ENCODE data around the gene CDC20.

Gene CDC20

GRCh38 chr1:43344267-43344850 is 14.4 kb upstream of the CDC20 start:
- H3K79me2 ChIP-seq (ENCODE audit: control insufficient read depth, insufficient read depth, low read length), result no peaks in the 10 kb centered on the region
- H4K8ac ChIP-seq (ENCODE audit: low read depth, low read length), result no peak overlapping the region
- no peak overlapping the region for H3K4me2 ChIP-seq (ENCODE audit: low read length)
- no peaks in the 10 kb centered on the region for H3K36me3 ChIP-seq (ENCODE audit: control insufficient read depth, insufficient read depth, low read length)
- H3K4me1 ChIP-seq (ENCODE audit: control insufficient read depth, low read depth, low read length), result peaks cover 5% of the 10 kb centered on the region
- no peaks in the 10 kb centered on the region for H3K79me1 ChIP-seq (ENCODE audit: low read length)
- peak; percentile 52 for DNase-seq
- no peak overlapping the region for H3K9ac ChIP-seq (ENCODE audit: low read length)
- no peak overlapping the region for H2BK120ac ChIP-seq (ENCODE audit: low read depth, low read length)
- H3K27ac ChIP-seq (ENCODE audit: low read depth, low read length), result no peak overlapping the region
- no peak overlapping the region for H4K5ac ChIP-seq (ENCODE audit: low read length)
- H3K23ac ChIP-seq (ENCODE audit: low read length), result no peak overlapping the region
- no CpG with 5 or more reads among the region's 4 CpGs for whole genome bisulfite sequencing (ENCODE audit: extremely low coverage, insufficient coverage, low lambda C conversion rate)
- H2AK5ac ChIP-seq (ENCODE audit: low read length), result no peak overlapping the region
- no peak overlapping the region for H3K18ac ChIP-seq (ENCODE audit: low read length)
- H2BK15ac ChIP-seq (replicated peaks; ENCODE audit: low read depth), result no peak overlapping the region
- H3K4ac ChIP-seq (ENCODE audit: low read depth, low read length), result no peak overlapping the region
- H3K4me3 ChIP-seq (ENCODE audit: low read length), result no peak overlapping the region
- H3K56ac ChIP-seq (ENCODE audit: low read length), result no peak overlapping the region
- H2BK5ac ChIP-seq (ENCODE audit: low read length), result no peak overlapping the region
- no peaks in the 10 kb centered on the region for H3K27me3 ChIP-seq (ENCODE audit: insufficient read depth, low read length, poor library complexity)

DNA sequence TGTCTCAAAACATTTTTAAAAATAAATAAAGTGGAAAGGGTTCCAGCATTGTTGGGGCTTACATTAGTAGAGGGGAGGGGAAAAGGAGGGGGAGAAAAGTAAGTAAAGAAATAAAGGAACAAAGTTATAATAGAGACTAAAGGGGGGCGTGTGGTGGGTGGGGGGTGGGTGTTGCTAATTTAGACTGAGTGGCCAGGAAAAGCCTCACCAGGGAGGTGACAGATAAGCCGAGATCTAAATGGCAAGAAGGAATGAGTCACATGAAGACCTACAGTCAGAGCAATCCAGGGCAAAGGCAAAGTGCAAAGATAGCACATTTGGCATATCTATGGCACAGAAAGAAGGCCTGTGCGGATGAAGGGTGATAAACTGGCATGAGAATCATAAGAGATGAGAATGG is 13.7 kb upstream of the CDC20 start:
- Histone ChIP-seq H3K4ac (ENCODE audit: low read depth, low read length) (no peak overlapping the region), H4K8ac (ENCODE audit: low read depth, low read length) (no peak overlapping the region), H4K5ac (ENCODE audit: low read length) (no peak overlapping the region), H2BK120ac (ENCODE audit: low read depth, low read length) (no peak overlapping the region), H2BK5ac (ENCODE audit: low read length) (no peak overlapping the region), H3K56ac (ENCODE audit: low read length) (no peak overlapping the region), H3K23ac (ENCODE audit: low read length) (no peak overlapping the region), H3K79me2 (ENCODE audit: control insufficient read depth, insufficient read depth, low read length) (no peaks in the 10 kb centered on the region), H3K27ac (ENCODE audit: low read depth, low read length) (no peak overlapping the region), H2AK5ac (ENCODE audit: low read length) (no peak overlapping the region), H3K4me2 (ENCODE audit: low read length) (no peak overlapping the region), H3K18ac (ENCODE audit: low read length) (no peak overlapping the region), H3K9ac (ENCODE audit: low read length) (no peak overlapping the region), H3K36me3 (ENCODE audit: control insufficient read depth, insufficient read depth, low read length) (no peaks in the 10 kb centered on the region), H3K4me3 (ENCODE audit: low read length) (no peak overlapping the region), H3K79me1 (ENCODE audit: low read length) (no peaks in the 10 kb centered on the region), H3K4me1 (ENCODE audit: control insufficient read depth, low read depth, low read length) (peaks cover 7% of the 10 kb centered on the region), H3K27me3 (ENCODE audit: insufficient read depth, low read length, poor library complexity) (no peaks in the 10 kb centered on the region), H2BK15ac (replicated peaks; ENCODE audit: low read depth) (no peak overlapping the region)
- peak; percentile 48 for DNase-seq
- no CpG with 5 or more reads among the region's 3 CpGs for WGBS (ENCODE audit: extremely low coverage, insufficient coverage, low lambda C conversion rate)

- H4K5ac ChIP-seq (ENCODE audit: low read length), result no peak overlapping the region
- H3K27ac ChIP-seq (ENCODE audit: low read depth, low read length), result no peak overlapping the region
- no peak overlapping the region for H3K9ac ChIP-seq (ENCODE audit: low read length)
- H3K4ac ChIP-seq (ENCODE audit: low read depth, low read length), result no peak overlapping the region
- H3K4me3 ChIP-seq (ENCODE audit: low read length), result no peak overlapping the region
- H2BK15ac ChIP-seq (replicated peaks; ENCODE audit: low read depth), result no peak overlapping the region
- H3K23ac ChIP-seq (ENCODE audit: low read length), result no peak overlapping the region
- no peak overlapping the region for H3K4me2 ChIP-seq (ENCODE audit: low read length)
- H3K79me1 ChIP-seq (ENCODE audit: low read length), result no peaks in the 10 kb centered on the region
- H3K27me3 ChIP-seq (ENCODE audit: insufficient read depth, low read length, poor library complexity), result no peaks in the 10 kb centered on the region
- H3K79me2 ChIP-seq (ENCODE audit: control insufficient read depth, insufficient read depth, low read length), result no peaks in the 10 kb centered on the region
- no peak for DNase-seq
- H3K36me3 ChIP-seq (ENCODE audit: control insufficient read depth, insufficient read depth, low read length), result no peaks in the 10 kb centered on the region
- H3K18ac ChIP-seq (ENCODE audit: low read length), result no peak overlapping the region
- no peak overlapping the region for H2BK5ac ChIP-seq (ENCODE audit: low read length)
- H2AK5ac ChIP-seq (ENCODE audit: low read length), result no peak overlapping the region
- H3K56ac ChIP-seq (ENCODE audit: low read length), result no peak overlapping the region
- WGBS (ENCODE audit: extremely low coverage, insufficient coverage, low lambda C conversion rate), result no CpG with 5 or more reads among the region's 5 CpGs
- no peak overlapping the region for H4K8ac ChIP-seq (ENCODE audit: low read depth, low read length)
- peaks cover 7% of the 10 kb centered on the region for H3K4me1 ChIP-seq (ENCODE audit: control insufficient read depth, low read depth, low read length)
- no peak overlapping the region for H2BK120ac ChIP-seq (ENCODE audit: low read depth, low read length)
These were observed 12.1 kb upstream of the CDC20 start for GRCh38 chr1:43346636-43347035.

- H3K36me3 ChIP-seq (ENCODE audit: control insufficient read depth, insufficient read depth, low read length), result no peaks in the 10 kb centered on the region
- H3K4me3 ChIP-seq (ENCODE audit: low read length), result peak overlapping the region; percentile 37
- no peak for DNase-seq
- H3K27me3 ChIP-seq (ENCODE audit: insufficient read depth, low read length, poor library complexity), result no peaks in the 10 kb centered on the region
- no peak overlapping the region for H4K5ac ChIP-seq (ENCODE audit: low read length)
- H3K27ac ChIP-seq (ENCODE audit: low read depth, low read length), result peak overlapping the region; percentile 71
- H3K79me2 ChIP-seq (ENCODE audit: control insufficient read depth, insufficient read depth, low read length), result no peaks in the 10 kb centered on the region
- H3K56ac ChIP-seq (ENCODE audit: low read length), result peak overlapping the region; percentile 89
- H2AK5ac ChIP-seq (ENCODE audit: low read length), result no peak overlapping the region
- H3K4me2 ChIP-seq (ENCODE audit: low read length), result peak overlapping the region; percentile 76
- peak overlapping the region; percentile 91 for H3K18ac ChIP-seq (ENCODE audit: low read length)
- no peak overlapping the region for H2BK120ac ChIP-seq (ENCODE audit: low read depth, low read length)
- H3K4me1 ChIP-seq (ENCODE audit: control insufficient read depth, low read depth, low read length), result peaks cover 7% of the 10 kb centered on the region
- WGBS (ENCODE audit: extremely low coverage, insufficient coverage, low lambda C conversion rate), result no CpG with 5 or more reads among the region's 22 CpGs
- no peak overlapping the region for H3K23ac ChIP-seq (ENCODE audit: low read length)
- peak overlapping the region; percentile 91 for H3K4ac ChIP-seq (ENCODE audit: low read depth, low read length)
- no peak overlapping the region for H2BK5ac ChIP-seq (ENCODE audit: low read length)
- peak overlapping the region; percentile 85 for H3K9ac ChIP-seq (ENCODE audit: low read length)
- no peak overlapping the region for H4K8ac ChIP-seq (ENCODE audit: low read depth, low read length)
- no peak overlapping the region for H2BK15ac ChIP-seq (replicated peaks; ENCODE audit: low read depth)
- H3K79me1 ChIP-seq (ENCODE audit: low read length), result no peaks in the 10 kb centered on the region
These were observed 10.4 kb upstream of the CDC20 start for GRCh38 chr1:43348343-43348808.

- H3K4me1 ChIP-seq (ENCODE audit: control insufficient read depth, low read depth, low read length), result peaks cover 7% of the 10 kb centered on the region
- H3K9ac ChIP-seq (ENCODE audit: low read length), result peak overlapping the region; percentile 92
- peak overlapping the region; percentile 99 for H3K27ac ChIP-seq (ENCODE audit: low read depth, low read length)
- no peak overlapping the region for H4K8ac ChIP-seq (ENCODE audit: low read depth, low read length)
- peak overlapping the region; percentile 91 for H3K18ac ChIP-seq (ENCODE audit: low read length)
- no peak overlapping the region for H3K23ac ChIP-seq (ENCODE audit: low read length)
- no CpG with 5 or more reads among the region's 72 CpGs for WGBS (ENCODE audit: extremely low coverage, insufficient coverage, low lambda C conversion rate)
- peak overlapping the region; percentile 85 for H3K4me2 ChIP-seq (ENCODE audit: low read length)
- H3K56ac ChIP-seq (ENCODE audit: low read length), result peak overlapping the region; percentile 99
- H3K36me3 ChIP-seq (ENCODE audit: control insufficient read depth, insufficient read depth, low read length), result no peaks in the 10 kb centered on the region
- no peaks in the 10 kb centered on the region for H3K79me1 ChIP-seq (ENCODE audit: low read length)
- H2BK15ac ChIP-seq (replicated peaks; ENCODE audit: low read depth), result no peak overlapping the region
- peak overlapping the region; percentile 93 for H2BK5ac ChIP-seq (ENCODE audit: low read length)
- peak; percentile 95 for DNase-seq
- H4K5ac ChIP-seq (ENCODE audit: low read length), result no peak overlapping the region
- H2AK5ac ChIP-seq (ENCODE audit: low read length), result no peak overlapping the region
- H3K4me3 ChIP-seq (ENCODE audit: low read length), result peak overlapping the region; percentile 68
- peak overlapping the region; percentile 91 for H3K4ac ChIP-seq (ENCODE audit: low read depth, low read length)
- no peaks in the 10 kb centered on the region for H3K79me2 ChIP-seq (ENCODE audit: control insufficient read depth, insufficient read depth, low read length)
- peak overlapping the region; percentile 47 for H2BK120ac ChIP-seq (ENCODE audit: low read depth, low read length)
- no peaks in the 10 kb centered on the region for H3K27me3 ChIP-seq (ENCODE audit: insufficient read depth, low read length, poor library complexity)
These were observed 9.8 kb upstream of the CDC20 start for GRCh38 chr1:43348809-43349593.

Data from mesendoderm (in vitro differentiated cells).